Gastroesophageal sphincter (tissue), 3 donors: ENCODE measurements around the gene SLC25A1.

Source experiments
- CTCF ChIP-seq, 4 experiments: fragments of 200-600 bp in 2 of 4; fragments of 450-650 bp in 2 of 4; sonication (generic) in 1 of 4; IDR thresholded peaks; one replicate each; pipeline ENCODE4 v1.5.1; 2017 to 2019; ENCODE audit warnings: antibody characterized with exemption in 4 of 4, mild to moderate bottlenecking in 2 of 4, moderate library complexity in 2 of 4
- POLR2A ChIP-seq, 2 donors: fragments of 450-650 bp; IDR thresholded peaks; one replicate each; pipeline ENCODE4 v1.6.1; 2017; ENCODE audit warnings: antibody characterized with exemption in 2 of 2, mild to moderate bottlenecking in 2 of 2, moderate library complexity in 1 of 2

GRCh38 chr22:19213001-19213400 lies 34.5 kb upstream of the SLC25A1 start:
- TF ChIP-seq POLR2A (IDR thresholded peaks at IDR 0.05) (no peak), CTCF (IDR thresholded peaks at IDR 0.05) (no peak)
